ENCODE data around the gene KRT8.
"Not testable (repeated sequence)": the region's sequence is repeated elsewhere in the genome, so short reads cannot be mapped to it uniquely, and the experiment has no call there.

The KRT8 gene

GRCh38 chr12:52904509-52905300 is at the start of gene KRT8:
KRT8 (minus strand) TSS chr12:52905076; CDS start chr12:52904981, 95 bp downstream.
- H3K27me3 Mint-ChIP-seq; H3K9me3 Mint-ChIP-seq; H3K4me1 Mint-ChIP-seq (ENCODE audit: low read depth); H3K36me3 Mint-ChIP-seq (ENCODE audit: low read depth); DNase-seq: not testable (repeated sequence)
- H3K4me3 Mint-ChIP-seq: peak within 1 kb of the TSS; percentile 52
- H3K27ac Mint-ChIP-seq: peak within 1 kb of the TSS; percentile 73

DNA sequence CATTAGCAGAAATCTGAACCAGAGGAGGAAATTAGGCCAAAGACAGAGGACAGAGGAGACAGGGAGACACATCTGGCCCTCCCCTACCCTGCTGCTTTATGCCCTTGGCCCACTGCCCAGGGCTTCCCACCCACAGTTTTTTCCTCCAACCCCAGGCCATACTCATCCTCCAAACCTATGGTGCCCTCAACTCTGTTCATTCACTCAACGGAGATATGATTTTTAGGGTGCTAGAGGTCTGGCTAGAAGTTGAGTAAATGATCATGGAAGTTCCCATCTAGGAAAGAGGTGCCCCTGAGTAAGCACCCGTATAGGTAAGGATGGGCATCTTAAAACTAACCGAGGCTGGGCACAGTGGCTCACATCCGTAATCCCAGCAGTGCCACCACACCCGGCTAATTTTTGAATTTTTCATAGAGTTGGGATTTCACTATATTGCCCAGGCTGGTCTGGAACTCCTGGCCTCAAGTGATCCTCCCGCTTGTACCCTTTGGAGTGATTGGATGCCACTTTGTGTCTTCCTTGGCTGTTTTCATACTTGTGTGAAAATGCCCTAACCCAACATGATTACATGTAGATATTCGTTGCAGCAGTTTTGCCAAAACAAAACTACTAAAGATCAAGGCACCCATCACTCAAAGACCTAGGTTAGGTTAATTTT is 48.4 kb upstream of the KRT8 start:
- DNase-seq: no peak
- H3K9me3 Mint-ChIP-seq: no peaks in the 10 kb centered on the region
- H3K27ac Mint-ChIP-seq: no peak overlapping the region
- peaks cover 10% of the 10 kb centered on the region for H3K4me1 Mint-ChIP-seq (ENCODE audit: low read depth)
- no peaks in the 10 kb centered on the region for H3K36me3 Mint-ChIP-seq (ENCODE audit: low read depth)
- H3K27me3 Mint-ChIP-seq: no peaks in the 10 kb centered on the region
- H3K4me3 Mint-ChIP-seq: no peak overlapping the region

DNA sequence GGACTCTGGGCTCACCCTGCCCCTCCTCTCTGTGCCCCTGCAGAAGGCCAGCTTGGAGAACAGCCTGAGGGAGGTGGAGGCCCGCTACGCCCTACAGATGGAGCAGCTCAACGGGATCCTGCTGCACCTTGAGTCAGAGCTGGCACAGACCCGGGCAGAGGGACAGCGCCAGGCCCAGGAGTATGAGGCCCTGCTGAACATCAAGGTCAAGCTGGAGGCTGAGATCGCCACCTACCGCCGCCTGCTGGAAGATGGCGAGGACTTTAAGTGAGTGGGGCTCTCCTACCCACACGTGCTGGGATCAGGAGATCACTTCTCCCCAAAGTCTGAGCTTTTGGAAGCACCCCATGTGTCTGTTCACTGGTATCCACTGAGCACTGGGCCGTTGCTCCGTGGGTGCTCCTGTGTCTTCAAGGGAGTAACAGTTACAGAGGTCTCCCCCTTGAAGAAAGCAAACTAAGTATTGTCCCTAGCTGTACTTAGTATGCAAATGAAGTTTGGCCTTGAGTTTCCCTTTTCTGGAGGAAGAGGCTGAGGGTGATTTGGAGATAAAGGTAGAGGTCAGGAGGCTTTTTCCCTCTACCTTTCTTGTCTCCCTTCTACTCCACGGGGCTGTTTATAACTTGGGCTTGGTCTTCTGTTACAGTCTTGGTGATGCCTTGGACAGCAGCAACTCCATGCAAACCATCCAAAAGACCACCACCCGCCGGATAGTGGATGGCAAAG is 47.4 kb upstream of the KRT8 start:
- no peaks in the 10 kb centered on the region for H3K27me3 Mint-ChIP-seq
- no peaks in the 10 kb centered on the region for H3K9me3 Mint-ChIP-seq
- H3K4me1 Mint-ChIP-seq (ENCODE audit: low read depth): peaks cover 13% of the 10 kb centered on the region
- no peak overlapping the region for H3K4me3 Mint-ChIP-seq
- no peak for DNase-seq
- H3K27ac Mint-ChIP-seq: no peak overlapping the region
- H3K36me3 Mint-ChIP-seq (ENCODE audit: low read depth): no peaks in the 10 kb centered on the region

GRCh38 chr12:52951640-52952039 is 46.8 kb upstream of the KRT8 start:
- peaks cover 8% of the 10 kb centered on the region for H3K4me1 Mint-ChIP-seq (ENCODE audit: low read depth)
- H3K4me3 Mint-ChIP-seq: no peak overlapping the region
- no peaks in the 10 kb centered on the region for H3K27me3 Mint-ChIP-seq
- H3K9me3 Mint-ChIP-seq: no peaks in the 10 kb centered on the region
- H3K27ac Mint-ChIP-seq: no peak overlapping the region
- DNase-seq: no peak
- H3K36me3 Mint-ChIP-seq (ENCODE audit: low read depth): no peaks in the 10 kb centered on the region

DNA sequence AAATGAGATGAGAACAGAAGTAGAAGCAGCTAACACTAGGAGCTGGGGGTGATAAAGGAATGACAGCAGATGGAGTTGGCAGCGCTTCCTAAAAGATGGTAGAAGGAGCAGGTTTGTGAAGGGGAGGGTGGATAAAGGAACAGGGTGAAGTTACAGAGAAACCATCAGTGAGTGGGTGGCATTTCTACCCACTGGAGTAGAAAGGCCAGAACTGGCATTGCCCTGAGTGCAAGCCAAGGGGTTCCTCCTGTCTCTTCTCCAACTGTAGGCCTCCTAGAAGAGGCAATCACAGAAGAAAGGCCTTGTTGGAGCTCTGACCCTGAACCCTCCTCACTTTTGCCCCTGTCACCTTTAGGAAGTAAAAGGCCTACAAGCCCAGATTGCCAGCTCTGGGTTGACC is 46.2 kb upstream of the KRT8 start:
- H3K4me3 Mint-ChIP-seq: no peak overlapping the region
- no peak for DNase-seq
- H3K9me3 Mint-ChIP-seq: no peaks in the 10 kb centered on the region
- peaks cover 8% of the 10 kb centered on the region for H3K4me1 Mint-ChIP-seq (ENCODE audit: low read depth)
- no peak overlapping the region for H3K27ac Mint-ChIP-seq
- no peaks in the 10 kb centered on the region for H3K36me3 Mint-ChIP-seq (ENCODE audit: low read depth)
- H3K27me3 Mint-ChIP-seq: no peaks in the 10 kb centered on the region

GRCh38 chr12:52950553-52950952 is 45.7 kb upstream of the KRT8 start:
- H3K4me3 Mint-ChIP-seq: no peak overlapping the region
- H3K36me3 Mint-ChIP-seq (ENCODE audit: low read depth): no peaks in the 10 kb centered on the region
- peaks cover 2% of the 10 kb centered on the region for H3K27me3 Mint-ChIP-seq
- peaks cover 8% of the 10 kb centered on the region for H3K4me1 Mint-ChIP-seq (ENCODE audit: low read depth)
- H3K9me3 Mint-ChIP-seq: no peaks in the 10 kb centered on the region
- H3K27ac Mint-ChIP-seq: no peak overlapping the region
- DNase-seq: no peak

DNA sequence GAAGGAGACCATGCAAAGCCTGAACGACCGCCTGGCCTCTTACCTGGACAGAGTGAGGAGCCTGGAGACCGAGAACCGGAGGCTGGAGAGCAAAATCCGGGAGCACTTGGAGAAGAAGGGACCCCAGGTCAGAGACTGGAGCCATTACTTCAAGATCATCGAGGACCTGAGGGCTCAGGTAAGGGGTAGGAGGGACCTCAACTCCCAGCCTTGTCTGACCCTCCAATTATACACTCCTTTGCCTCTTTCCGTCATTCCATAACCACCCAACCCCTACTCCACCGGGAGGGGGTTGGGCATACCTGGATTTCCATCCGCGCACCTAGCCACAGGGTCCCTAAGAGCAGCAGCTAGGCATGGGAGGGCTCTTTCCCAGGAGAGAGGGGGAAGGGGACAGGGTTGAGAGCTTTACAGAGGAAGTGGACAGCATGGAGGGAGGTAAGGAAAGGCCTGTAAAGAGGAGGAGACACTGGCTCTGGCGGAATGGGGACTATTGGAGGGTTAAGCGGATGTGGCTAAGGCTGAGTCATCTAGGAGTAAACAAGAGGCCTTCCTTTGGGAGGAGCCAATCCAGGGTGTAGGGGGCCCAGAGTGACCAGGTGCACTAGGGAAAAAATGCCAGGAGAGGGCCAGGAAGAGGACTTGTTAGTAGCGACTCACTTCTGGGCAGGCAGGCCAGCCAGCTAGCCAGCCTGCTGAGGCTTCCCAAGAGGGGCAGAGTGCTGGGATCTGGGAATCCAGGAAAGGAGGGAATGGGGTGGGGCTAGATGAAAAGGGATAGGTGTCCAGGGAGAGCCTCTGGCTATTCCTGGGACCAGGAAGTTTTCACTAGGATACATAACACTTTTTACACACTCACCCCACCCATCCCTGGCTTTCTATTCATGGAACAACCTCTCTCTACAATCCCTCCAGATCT is 44.8 kb upstream of the KRT8 start:
- H3K4me3 Mint-ChIP-seq: peak overlapping the region; percentile 71
- peaks cover 8% of the 10 kb centered on the region for H3K4me1 Mint-ChIP-seq (ENCODE audit: low read depth)
- no peaks in the 10 kb centered on the region for H3K36me3 Mint-ChIP-seq (ENCODE audit: low read depth)
- no peaks in the 10 kb centered on the region for H3K9me3 Mint-ChIP-seq
- no peak for DNase-seq
- peaks cover 10% of the 10 kb centered on the region for H3K27me3 Mint-ChIP-seq
- peak overlapping the region; percentile 44 for H3K27ac Mint-ChIP-seq

- H3K27ac Mint-ChIP-seq: no peak overlapping the region
- peak overlapping the region; percentile 80 for H3K4me3 Mint-ChIP-seq
- no peaks in the 10 kb centered on the region for H3K9me3 Mint-ChIP-seq
- no peaks in the 10 kb centered on the region for H3K36me3 Mint-ChIP-seq (ENCODE audit: low read depth)
- peaks cover 13% of the 10 kb centered on the region for H3K27me3 Mint-ChIP-seq
- DNase-seq: no peak
- H3K4me1 Mint-ChIP-seq (ENCODE audit: low read depth): peaks cover 8% of the 10 kb centered on the region
These were observed 43.0 kb upstream of the KRT8 start for GRCh38 chr12:52947738-52948423.

DNA sequence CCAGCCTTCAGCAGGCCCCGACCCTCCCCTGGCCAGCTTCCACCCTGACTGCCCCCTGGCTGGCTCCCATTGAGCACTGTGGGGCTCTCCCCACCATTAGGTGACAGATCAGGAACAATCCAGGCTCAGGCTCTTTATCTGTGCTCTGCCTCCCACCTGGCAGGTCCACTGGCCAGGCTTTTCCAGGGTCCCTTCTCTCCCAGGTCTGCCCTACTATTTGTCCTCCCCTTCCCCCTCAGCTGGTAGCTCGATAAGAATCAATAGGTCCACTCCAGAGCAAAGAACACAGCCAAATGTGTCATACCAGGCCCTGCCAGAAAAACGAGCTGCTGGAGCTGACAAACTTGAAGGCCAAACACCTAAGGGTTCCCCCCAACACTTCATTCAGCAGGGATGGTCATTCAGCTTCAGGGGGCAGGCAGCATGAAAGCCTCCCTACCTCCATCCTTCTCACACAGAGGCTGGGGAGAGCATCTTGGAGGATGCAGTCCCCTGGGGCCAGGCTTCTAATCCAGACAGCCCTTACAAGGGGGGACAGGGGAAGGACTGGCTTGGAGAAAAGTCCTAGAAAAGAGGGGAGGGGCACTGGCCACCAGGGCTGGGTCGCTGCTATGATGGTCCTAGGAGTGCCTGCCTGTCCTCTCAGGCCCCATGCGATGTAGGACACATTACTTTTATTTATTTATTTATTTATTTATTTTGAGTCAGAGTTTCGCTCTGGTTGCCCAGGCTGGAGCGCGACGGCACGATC is 42.1 kb upstream of the KRT8 start:
- H3K9me3 Mint-ChIP-seq: no peaks in the 10 kb centered on the region
- peaks cover 13% of the 10 kb centered on the region for H3K27me3 Mint-ChIP-seq
- no peak overlapping the region for H3K27ac Mint-ChIP-seq
- DNase-seq: no peak
- no peaks in the 10 kb centered on the region for H3K36me3 Mint-ChIP-seq (ENCODE audit: low read depth)
- no peak overlapping the region for H3K4me3 Mint-ChIP-seq
- H3K4me1 Mint-ChIP-seq (ENCODE audit: low read depth): peaks cover 8% of the 10 kb centered on the region

- peaks cover 13% of the 10 kb centered on the region for H3K27me3 Mint-ChIP-seq
- peaks cover 8% of the 10 kb centered on the region for H3K4me1 Mint-ChIP-seq (ENCODE audit: low read depth)
- no peaks in the 10 kb centered on the region for H3K9me3 Mint-ChIP-seq
- H3K4me3 Mint-ChIP-seq: no peak overlapping the region
- H3K27ac Mint-ChIP-seq: no peak overlapping the region
- DNase-seq: no peak
- no peaks in the 10 kb centered on the region for H3K36me3 Mint-ChIP-seq (ENCODE audit: low read depth)
These were observed 41.5 kb upstream of the KRT8 start for GRCh38 chr12:52946334-52946733.

GRCh38 chr12:52945389-52946232 is 40.7 kb upstream of the KRT8 start:
- Mint-ChIP-seq H3K4me3 (no peak overlapping the region), H3K4me1 (ENCODE audit: low read depth) (peaks cover 8% of the 10 kb centered on the region), H3K36me3 (ENCODE audit: low read depth) (no peaks in the 10 kb centered on the region), H3K27ac (no peak overlapping the region), H3K9me3 (no peaks in the 10 kb centered on the region), H3K27me3 (peaks cover 13% of the 10 kb centered on the region)
- DNase-seq: no peak

GRCh38 chr12:52944683-52945388 is 40.0 kb upstream of the KRT8 start:
- no peak overlapping the region for H3K27ac Mint-ChIP-seq
- peaks cover 7% of the 10 kb centered on the region for H3K4me1 Mint-ChIP-seq (ENCODE audit: low read depth)
- peaks cover 13% of the 10 kb centered on the region for H3K27me3 Mint-ChIP-seq
- no peak for DNase-seq
- peaks cover 1% of the 10 kb centered on the region for H3K9me3 Mint-ChIP-seq
- H3K4me3 Mint-ChIP-seq: no peak overlapping the region
- H3K36me3 Mint-ChIP-seq (ENCODE audit: low read depth): no peaks in the 10 kb centered on the region

All from activated T-cell treated with anti-CD3 and anti-CD28 coated beads, Interleukin-2, amount 50 U/mL, for 24 hours (primary cell).